CD4-positive, alpha-beta T cell treated with Interleukin-17A for 1 hour (primary cell): Measurements from ENCODE around the gene HIGD2A.
"Not testable (repeated sequence)": the region's sequence is repeated elsewhere in the genome, so short reads cannot be mapped to it uniquely, and the experiment has no call there.

Experiments used
- DNase-seq: peaks from one replicate; pipeline ENCODE4 v3.0.0-alpha.2; 2020

Gene HIGD2A

DNA sequence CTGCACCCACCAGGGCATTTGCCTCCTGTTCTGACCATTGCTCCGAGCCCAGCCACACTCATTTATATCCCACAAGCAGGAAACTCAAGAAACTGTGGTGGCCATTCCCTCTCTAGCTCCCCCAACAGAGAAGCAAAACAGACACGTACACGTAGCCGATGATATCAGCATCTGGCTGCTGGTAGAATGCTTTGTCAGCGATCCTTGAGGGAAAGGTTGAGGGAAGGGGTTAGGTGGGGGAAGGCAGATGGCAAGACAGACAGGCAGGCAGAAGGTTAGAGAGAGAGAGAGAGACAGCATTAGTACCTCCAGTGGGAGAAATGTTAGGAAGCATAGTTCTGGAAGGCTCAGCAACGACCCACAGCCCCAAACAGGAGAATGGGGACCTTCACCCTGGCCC, 7.8 kb downstream of the HIGD2A start:
- DNase-seq: no peak

DNA sequence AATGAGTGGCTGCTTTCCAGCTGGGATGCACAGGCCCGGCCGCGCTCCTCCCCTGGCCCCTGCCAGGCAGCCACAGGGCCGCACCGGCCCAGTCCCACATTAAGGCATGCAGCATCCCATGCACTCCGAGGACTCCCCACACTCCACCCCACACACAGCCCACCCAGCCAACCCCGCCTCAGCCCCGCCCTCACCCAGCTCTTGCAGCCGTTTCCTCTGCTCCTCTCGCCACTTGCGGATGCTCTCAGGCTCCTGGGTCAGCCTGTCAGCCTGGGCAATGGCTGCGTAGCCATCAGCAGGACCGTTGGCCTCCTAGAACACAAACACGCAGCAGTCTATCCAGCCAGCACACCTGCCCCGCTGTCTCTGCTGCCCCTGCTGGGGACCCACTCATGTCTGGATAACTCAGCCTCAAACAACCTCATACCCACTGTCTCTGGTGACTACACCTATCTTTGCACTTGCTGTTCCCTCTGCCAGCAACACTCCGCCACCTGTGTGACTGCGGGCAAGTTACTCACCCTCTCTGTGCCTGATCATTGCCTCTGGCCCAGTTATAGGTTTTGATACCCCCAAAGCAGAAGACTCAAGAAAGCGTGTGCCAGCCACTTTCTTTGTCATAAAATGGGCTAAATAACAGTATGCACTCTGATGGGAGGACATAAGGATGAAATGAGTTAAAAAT, 9.3 kb downstream of the HIGD2A start:
- no peak for DNase-seq

DNA sequence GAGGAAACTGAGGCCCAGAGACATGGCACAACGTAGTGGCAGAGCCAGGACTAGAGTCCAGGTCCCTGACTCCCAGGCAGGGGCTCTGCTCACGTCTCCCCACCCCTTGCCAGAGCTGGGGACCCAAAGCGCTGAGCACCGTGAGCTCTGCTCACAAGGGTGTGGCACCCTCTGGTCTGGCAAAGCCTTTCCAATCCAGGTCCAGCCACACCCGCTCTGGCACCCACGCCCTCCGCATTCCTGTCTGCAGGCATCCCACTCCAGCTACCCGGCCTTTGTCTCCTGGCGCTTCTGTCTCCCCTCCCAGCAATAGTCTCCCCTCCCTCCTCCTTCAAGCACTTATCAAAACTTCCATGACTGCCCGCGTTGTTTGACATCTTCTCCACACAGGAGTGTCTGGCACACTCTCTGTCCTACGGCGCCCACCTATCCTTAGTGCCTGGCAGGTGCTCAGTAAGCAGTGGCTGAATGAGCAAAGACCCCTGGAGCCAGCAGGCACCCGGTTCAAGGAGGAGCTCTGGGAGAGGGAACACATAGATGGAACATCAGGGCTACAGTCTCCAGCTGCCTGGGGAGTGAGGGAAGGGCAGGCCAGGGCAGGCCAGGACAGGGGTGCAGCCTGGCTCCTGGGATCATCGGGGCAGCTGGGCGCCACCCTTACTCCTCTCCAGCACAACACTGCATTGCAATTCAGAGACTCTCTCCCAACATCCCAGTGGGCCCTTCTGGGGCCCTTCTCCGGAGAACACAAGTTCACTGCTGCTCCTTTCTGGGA, 12.0 kb downstream of the HIGD2A start:
- no peak for DNase-seq

DNA sequence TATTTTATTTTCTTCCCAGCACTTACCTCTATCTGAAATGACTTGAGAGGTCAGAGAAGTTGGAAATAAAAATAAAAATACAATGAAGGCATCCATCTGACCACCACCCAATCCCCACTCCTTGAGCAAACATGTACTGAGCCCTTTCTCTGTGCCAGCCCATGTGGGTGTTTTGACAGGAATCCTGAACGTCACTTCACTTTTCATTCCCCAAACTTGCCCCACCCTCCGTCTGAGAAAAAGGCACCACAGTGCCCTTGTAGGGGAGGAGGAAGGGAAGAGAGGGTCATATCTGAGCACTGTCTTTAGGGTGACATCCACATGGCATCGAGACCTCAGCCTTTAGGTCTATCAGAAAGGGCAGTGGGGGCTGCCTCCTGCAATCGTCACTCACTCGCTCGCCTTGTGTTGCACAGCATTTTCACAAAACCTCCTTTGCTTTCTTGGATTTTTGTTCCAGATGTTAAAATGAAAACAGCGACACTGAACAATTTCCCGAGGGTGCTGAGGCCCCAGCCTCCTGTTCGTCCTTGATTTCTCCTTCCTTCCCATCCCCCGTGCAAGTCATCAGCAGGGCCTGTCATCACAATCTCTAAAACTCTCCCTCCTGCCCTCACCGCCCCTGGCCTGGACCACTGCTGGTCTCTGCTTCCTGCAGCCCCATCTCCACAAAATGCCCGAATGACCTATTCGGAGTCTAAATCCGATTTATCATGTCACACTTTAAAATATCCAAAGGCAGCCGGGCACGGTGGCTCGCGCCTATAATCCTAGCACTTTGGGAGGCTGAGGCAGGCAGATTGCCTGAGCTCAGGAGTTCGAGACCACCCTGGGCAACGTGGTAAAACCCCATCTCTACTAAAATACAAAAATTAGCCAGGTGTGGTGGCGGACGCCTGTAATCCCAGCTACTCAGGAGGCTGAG, 13.0 kb downstream of the HIGD2A start:
- no peak for DNase-seq

DNA sequence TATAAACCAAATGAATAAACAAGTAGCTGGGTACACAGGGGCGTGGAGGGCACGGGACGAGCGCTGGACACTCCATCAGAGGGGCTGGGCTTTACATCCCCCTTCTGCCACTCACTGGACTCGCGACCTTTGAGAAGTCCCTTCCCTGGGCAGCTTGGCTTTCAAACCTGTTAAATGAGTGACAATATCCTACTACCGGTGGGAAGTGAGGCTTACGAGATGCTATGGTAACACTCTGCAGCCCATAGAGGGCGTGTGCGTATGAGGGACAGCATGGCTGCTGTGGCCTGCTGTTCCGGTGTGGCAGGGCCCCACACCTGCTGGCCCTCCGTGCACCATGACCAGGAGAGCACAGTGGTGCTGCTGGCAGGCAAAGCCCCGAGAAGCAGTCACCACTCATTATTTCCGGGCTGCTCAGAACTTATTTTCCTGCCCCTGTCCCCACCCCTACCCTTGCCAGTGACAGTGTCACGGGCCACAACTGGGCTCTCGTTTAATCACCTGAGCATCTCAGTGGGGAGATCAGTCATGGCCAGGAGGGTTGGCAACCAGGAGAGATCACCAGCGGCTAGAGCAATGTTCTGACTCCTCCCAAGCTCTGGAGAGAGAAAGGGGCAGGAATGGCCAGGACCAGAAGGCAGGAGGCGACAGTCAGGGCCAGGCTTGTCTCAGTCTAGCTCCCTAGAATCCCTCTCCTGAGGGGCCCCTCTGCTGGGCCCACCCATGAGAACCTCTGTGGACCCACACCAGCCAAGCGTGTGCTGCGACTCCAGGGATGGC, 17.3 kb downstream of the HIGD2A start:
- DNase-seq: no peak

DNA sequence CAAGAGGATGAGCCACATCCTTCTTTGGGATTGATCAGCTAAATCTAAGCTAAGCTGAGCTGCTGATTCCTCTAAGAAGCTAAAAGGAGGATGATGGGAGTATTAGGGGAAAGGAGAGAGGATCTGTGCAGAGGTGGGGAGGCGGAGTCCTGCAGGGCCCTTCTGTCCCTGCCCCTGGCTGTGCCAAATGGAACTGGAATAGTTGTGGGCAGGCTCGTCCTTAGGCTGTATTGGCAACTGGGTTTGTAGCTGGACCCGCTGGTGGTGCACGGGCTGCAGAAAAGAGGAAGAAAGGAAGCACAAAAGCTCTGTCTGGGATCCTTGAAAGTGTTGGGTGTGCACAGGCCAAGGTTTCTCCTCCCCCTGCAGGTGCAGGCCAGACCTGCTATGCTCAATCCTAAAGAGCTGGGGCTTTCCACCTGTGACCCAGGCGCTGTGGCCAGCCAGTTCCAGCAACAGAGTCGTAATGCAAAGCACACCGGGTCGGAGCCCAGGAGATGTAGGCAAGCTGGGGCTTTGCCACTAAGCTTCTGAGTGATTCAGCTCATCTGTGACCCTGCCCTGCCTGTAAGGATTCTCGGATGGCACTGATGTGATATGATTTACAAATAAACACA, 18.0 kb downstream of the HIGD2A start:
- DNase-seq: no peak

DNA sequence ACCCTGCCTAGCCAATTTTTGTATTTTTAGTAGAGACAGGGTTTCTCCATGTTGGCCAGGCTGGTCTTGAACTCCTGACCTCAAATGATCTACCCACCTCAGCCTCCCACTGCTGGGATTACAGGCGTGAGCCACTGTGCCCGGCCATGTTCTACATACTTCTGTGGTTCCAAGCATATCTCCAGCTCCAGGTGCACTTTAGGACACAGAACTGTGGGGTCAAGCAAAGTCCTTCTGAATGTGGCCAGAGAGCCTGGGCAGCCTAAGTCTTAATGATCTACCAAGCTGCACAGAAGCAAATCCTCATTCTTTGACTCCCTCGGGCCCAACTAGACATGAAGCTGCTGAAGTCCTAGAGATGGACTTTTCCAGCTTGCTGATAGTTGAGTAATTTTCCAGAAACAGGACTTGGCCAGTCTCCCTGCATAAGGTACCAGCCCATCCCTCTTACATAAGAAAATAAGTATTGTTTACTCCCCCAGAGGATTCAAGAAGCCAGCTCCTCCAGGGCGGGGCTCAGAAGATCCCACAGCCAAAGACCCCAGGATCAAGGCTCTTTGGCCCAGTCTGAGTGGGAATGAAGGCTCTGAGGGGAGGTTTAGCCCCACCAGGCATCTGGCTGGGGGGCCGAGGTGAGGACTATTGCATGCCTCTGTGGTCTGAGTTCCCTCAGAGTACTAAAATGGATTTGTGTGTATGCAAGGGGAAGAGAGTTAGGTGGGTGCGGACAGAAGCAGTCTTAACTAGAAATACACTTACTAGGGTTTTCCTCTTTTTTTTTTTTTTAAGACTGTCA, 19.1 kb downstream of the HIGD2A start:
- no peak for DNase-seq

DNA sequence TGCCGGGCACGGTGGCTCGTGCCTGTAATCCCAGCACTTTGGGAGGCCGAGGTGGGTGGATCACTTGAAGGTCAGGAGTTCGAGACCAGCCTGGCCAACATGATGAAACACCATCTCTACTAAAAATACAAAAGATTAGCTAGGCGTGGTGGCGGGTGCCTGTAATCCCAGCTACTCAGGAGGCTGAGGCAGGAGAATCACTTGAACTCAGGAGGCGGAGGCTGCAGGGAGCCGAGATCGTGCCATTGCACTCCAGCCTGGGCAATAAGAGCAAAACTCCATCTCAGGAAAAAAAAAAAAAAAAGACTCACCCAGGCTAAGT, 19.7 kb downstream of the HIGD2A start:
- DNase-seq: not testable (repeated sequence)

DNA sequence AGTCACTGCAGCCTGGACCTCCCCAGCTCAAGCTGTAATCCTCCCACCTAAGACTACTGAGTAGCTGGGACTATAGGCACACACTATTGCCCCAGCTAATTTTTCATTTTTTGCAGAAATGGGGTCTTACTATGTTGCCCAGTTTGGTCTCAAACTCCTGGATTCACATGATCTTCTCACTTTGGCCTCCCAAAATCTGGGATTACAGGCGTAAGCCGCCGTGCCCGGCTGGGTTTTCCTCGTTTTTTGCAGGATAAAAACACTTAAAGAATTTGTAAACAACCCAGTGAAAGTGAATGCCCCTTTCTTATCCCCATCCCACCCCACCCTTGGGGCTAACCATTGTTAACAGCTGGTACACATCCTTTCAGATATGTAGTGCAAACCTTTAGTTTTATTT, 20.0 kb downstream of the HIGD2A start:
- no peak for DNase-seq

DNA sequence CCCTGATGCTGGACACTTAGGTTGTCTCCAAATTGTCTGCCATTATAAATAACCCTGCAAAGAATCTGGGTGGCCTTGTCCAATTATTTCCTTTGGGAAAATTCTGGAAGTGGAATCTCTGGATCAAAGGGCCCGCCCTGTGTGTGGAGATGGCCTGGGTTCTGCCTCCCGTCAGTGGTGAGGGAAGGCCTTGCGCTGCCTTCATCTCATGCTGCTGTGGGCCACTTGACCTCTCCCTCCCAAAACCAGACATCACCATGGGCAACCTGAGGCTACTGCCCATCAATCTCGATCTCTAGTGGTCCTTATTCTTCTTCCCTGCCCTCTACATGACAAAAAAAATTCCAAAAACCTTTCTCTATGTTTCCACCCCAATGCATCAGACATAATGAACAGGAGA, 21.2 kb downstream of the HIGD2A start:
- no peak for DNase-seq

DNA sequence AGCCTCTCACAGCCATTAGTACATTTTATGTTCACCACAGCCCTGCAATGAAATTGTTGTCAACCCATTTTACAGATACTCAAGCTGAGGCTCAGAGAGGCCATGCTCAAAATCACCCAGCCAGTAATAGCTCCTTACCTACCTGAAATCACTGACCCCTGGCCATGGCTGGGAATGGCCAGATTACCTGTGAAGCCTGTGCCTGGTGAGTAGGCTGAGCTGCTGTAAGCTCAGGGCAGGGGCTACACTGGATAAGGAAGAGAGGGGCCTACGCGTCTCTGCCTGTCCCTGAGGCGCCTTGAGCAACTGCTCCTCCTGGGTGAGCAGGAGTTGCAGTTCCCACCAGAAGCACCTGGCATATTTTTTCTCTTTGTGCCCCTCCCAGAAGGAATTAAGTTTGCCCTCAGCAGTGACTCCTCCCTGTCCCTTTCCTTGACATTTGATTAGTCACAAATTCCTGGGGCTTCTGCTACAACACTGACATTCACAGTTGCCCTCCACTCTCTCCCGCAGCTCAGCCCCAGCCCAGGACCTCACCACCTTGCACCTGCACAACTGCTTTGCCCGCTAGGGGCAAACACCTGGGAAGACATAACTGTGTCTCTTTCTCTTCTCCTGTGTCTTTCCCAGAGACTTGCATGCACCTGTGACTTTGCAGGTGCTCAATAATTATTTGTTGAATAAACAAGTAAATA, 22.1 kb downstream of the HIGD2A start:
- no peak for DNase-seq

DNA sequence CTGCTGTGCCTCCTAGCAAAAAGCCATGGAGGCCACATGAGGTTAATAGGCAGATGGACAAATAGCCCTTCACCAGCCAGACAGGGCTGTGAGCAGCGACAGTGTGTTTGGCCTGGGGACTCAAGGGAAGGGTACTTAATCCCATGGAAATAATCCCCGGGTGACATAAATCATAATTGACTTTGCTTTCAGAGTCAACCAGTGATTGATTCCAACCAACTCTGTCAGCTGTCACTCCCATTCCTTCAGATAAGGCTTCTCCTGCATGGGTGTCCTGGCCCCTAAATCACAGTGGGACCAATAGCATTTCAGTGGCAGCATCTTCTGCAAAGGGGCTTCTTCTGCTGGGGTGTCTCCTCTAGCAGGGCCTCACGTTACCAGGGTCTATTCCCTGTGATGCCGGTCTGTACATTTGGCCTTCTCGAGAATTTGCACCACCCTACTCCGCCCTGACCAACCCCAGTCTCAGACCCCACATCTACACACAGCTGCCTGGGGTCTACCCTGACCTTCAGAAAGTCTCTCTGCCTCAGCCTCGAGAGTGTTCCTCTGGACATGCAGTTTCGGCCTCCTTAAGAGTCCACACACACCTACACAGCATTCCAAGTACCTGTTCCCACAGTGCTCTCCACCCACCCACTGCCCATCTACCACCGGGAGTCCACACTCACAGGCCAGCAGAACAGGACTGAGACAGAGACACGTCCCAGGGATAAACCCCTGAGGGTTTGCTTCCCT, 24.1 kb downstream of the HIGD2A start:
- no peak for DNase-seq

DNA sequence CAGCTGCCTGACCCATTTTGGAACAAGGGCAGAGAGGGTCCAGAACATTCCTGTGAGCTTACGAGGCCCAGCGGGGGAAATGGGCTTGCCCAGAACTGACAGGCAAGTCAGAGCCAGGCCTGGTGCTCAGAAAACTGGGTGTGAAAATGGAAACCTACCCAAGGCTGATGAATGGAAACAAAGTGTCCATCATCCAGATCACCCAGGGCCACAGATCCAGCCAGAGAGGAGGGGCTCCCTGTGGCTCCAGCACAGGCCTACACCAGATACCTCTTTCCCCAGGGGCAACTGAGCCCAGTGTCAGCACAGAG, 24.7 kb downstream of the HIGD2A start:
- DNase-seq: no peak

DNA sequence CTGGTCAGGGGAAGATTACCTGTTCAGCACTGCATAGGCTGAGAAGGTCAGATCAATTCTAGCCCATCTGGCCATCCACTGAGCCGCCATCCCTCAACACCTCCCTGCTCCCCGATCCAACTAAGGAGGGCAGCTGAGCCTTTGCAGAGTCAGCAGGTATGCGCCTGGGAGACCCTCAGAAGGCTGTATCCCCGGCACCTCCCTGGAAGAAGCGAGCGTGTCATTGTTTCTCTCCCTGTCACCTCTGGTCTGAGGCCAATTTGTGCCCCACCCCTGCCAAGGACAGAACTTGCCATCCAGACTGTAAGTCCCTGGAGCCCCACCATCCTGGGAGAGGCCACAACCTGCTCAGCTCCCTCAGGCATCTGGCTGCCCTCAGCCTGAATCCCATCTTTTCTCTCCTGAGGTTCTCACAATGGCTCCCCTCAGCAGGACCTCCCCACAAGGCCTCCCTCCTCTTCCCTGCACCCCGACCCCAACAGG, 25.2 kb downstream of the HIGD2A start:
- no peak for DNase-seq

DNA sequence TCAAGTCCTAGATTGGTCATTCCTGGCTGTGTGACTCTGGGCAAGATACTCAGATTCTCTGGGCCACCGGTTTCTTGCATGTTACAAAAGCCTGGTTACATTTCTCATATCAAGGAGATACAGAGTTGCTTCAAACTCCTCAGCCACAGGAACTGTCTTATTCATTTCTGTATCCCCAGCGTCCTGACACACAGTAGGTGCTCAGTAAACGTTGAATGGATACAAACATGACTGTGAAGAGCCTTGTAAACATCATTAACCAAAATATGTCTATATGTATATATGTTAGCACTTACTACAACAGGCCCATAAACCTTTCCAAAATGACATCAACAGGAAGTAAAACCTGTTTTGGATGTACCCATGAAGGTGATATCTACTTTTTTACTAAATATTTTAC, 26.2 kb downstream of the HIGD2A start:
- no peak for DNase-seq

DNA sequence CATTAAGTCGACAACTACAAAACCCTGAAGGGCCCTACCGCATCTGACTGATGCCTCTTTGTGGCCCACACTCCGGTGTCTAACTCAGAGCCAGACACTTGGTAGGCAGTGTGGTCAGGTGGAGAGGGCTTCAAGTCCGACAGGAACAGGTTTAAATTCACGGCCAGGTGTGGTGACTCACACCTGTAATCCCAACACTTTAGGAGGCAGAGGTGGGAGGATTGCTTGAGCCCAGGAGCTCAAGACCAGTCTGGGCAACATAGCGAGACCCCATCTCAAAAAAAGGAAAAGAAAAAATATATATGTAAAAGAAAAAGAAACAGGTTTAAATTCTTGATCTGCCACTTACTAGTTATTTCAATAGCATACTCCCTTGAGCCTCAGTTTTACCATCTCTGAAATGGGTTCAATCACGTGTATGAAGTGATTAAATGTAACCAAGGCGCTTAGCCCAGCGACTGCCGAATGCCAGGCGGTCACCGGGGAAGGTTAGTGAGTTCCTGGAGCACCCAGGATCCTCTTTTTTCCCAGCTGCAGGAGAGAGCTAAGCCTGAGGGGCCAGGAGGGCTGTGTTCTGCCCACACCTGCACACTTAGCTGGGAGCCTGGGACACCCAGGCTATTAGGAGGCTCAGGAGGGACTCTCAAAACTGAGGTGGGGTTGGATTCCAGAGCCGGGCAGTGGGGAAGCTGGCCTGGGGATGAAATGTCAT, 26.8 kb downstream of the HIGD2A start:
- no peak for DNase-seq

DNA sequence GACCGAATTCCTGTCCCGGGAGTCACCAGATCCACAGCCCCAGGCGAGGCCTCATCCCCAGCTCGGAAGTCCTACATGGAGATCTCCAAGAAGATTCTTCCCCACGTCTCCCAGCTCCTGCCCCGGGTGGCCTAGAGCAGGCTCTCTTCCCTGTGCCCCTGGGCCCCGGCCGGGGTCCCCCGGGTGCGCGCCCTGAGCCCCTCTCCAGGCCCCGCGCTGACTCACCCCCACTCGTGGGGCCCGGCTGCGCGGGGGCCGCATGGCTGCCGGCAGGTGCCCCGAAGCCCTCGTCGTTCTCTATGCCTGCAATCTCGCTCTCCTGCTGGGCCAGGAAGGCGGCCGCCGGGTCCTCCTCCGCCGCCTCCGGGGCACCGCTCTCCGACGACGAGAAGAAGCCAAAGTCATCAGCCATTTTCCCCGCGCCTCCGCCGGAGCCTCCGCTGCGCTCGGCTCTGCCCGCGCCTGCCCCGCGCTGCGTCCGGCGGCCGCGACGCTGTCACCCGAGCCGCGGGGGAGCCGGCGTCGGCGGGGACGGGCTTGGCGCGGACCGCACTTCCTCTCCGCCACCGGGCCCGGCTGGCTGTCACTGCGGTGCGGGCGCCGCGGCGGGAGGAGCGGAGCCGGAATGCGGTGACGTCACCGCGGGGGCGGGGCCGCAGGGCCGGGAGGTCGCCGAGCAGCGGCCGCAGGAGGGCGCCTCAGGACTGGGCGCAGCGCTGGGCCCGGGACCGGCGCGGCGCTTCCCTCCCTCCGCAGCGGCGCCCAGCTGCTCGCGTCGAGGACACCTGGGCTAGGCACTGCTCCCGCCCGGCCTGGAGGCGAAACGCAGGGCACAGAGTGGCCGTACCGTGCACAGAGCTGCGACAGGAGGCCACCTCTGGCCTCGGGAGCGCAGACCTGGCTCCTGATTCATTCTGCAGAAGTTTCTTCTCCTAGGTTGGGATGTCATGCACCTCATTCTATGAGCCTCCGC, 27.7 kb downstream of the HIGD2A start, which contains the start of gene CLTB:
Gene CLTB, minus strand, starts transcription at position 588 of the 973 bp plus-strand sequence. Its CDS starts 176 bp downstream, at position 412.
- DNase-seq: peak; percentile 92

DNA sequence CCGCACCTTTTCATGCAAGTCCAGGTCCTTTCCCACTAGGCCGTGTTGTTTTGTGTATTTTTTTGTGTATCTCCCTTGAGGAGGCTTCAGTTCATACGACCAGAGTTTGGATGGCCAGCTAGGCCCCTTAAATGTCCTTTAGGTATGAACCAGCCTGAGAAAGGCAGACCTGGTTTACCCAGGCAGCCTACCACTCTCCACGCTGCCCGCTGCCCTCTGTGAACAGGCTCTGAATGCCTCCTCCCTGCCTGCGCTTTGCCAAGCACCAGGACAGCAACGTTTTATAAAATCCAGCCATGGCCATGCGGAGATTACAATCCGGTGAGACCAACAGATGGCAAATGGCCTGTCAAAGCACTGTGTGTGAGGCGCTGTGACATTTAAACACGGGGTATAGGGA, 28.4 kb downstream of the HIGD2A start:
- DNase-seq: no peak
